Smooth muscle cell of bladder (primary cell): Measurements from ENCODE around the gene OR6C1. TPM values are rescaled to one million over a fixed set of nuclear protein-coding genes. Genes with fewer than 3 reads are reported as not detected.

Experiments
- total RNA-seq: library from RNA; depleted of rRNA; stranded (reverse); fragments of >200 nt; gene quantifications from 2 replicates; pipeline ENCODE4 v1.2.3, GENCODE V29; 2014

The OR6C1 gene
- total RNA-seq = not detected in 2 replicates

GRCh38 chr12:55314043-55314442 lies at the start of gene OR6C1:
OR6C1 (plus strand) TSS chr12:55314343; CDS start chr12:55320600, 6,257 bp downstream.

DNA sequence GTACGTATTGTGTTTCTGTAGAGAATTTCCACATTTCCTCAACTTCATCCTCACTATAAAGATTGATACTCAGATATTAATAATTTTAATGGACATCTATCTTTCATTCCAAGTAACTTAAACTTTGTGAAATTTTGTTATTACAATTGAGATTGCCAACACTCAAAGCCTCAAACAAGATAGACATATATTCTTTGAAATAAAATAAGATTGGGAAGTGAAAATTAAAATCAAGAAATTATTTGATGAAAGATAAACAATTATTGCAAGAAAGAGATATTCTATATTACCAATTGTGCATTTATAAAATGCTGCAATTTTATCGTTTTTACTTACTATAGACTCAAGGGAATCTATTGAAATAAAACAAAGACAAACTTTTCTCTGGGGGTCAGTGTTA lies 17.7 kb upstream of the OR6C1 start, which contains the start of gene OR6C6:
Gene OR6C6 (minus strand): TSS at position 101 of the 400 bp plus-strand sequence. CDS start 1,337 bp downstream, outside the sequence.

DNA sequence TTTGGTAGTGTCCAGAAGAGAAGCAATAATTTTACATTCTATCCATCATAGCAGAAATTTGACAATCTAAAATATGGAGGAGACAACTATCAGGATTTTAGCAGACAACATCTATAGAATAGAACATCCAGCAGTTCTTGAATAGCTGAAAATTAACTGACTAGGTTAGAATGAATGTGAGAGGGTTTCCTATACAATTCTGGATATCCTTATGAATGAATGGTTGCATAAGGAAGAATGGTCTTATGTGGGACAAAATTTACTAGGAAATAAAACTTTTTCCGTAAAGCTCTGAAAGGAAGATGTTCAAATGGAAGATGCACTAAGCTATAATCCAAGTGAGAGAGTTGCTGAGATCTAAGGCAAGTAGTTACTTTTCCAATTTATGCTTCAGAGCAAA lies 16.3 kb downstream of the OR6C1 start, which contains the start of gene OR6C3:
Gene OR6C3 (plus strand): TSS at position 301 of the 400 bp plus-strand sequence. CDS start 955 bp downstream, outside the sequence.

GRCh38 chr12:55362675-55363074 lies 48.5 kb downstream of the OR6C1 start, which contains the start of gene OR6C75:
OR6C75 (plus strand) TSS chr12:55362975; CDS start chr12:55365111, 2,136 bp downstream.

Other genes starting within 250 kb of the OR6C1 start
- not detected in 2 replicates for gene OR9K2, start 187.9 kb upstream of the OR6C1 start, total RNA-seq
- not detected in 2 replicates for gene OR10A7, start 93.3 kb upstream of the OR6C1 start, total RNA-seq
- not detected in 2 replicates for gene OR6C74, start 69.7 kb upstream of the OR6C1 start, total RNA-seq
- gene OR6C6, start 17.8 kb upstream of the OR6C1 start, total RNA-seq = not detected in 2 replicates
- not detected in 2 replicates for gene OR6C3, start 16.4 kb downstream of the OR6C1 start, total RNA-seq
- gene OR6C75, start 48.6 kb downstream of the OR6C1 start, total RNA-seq = not detected in 2 replicates
- gene OR6C65, start 86.2 kb downstream of the OR6C1 start, total RNA-seq = not detected in 2 replicates
- not detected in 2 replicates for gene OR6C76, start 111.9 kb downstream of the OR6C1 start, total RNA-seq
- not detected in 2 replicates for gene OR6C2, start 129.7 kb downstream of the OR6C1 start, total RNA-seq
- not detected in 2 replicates for gene OR6C70, start 155.8 kb downstream of the OR6C1 start, total RNA-seq
- not detected in 2 replicates for gene OR6C68, start 178.0 kb downstream of the OR6C1 start, total RNA-seq
- gene OR6C4, start 235.3 kb downstream of the OR6C1 start, total RNA-seq = not detected in 2 replicates